Neural cell (in vitro differentiated cells): ENCODE results near the gene RYR2.

Source experiments
- CTCF ChIP-seq: fragments of 450-650 bp; IDR thresholded peaks from 2 replicates; pipeline ENCODE4 v1.5.1; 2014; ENCODE audit warnings: antibody characterized with exemption, mild to moderate bottlenecking, moderate library complexity; ENCODE audit not compliant: poor library complexity, severe bottlenecking
- EZH2 ChIP-seq: fragments of 200-600, 300-800 bp; shearing (Covaris generic), sonication (generic); IDR thresholded peaks from 2 replicates; pipeline ENCODE4 v1.6.1; 2014; ENCODE audit warnings: antibody characterized with exemption, low read length, borderline replicate concordance, mild to moderate bottlenecking; ENCODE audit not compliant: insufficient read depth, poor library complexity, severe bottlenecking
- RAD21 ChIP-seq: fragments of 450-650 bp; conservative IDR thresholded peaks from 2 replicates; pipeline ENCODE4 v1.6.1; 2014; ENCODE audit warnings: antibody characterized with exemption, mild to moderate bottlenecking, moderate library complexity

DNA sequence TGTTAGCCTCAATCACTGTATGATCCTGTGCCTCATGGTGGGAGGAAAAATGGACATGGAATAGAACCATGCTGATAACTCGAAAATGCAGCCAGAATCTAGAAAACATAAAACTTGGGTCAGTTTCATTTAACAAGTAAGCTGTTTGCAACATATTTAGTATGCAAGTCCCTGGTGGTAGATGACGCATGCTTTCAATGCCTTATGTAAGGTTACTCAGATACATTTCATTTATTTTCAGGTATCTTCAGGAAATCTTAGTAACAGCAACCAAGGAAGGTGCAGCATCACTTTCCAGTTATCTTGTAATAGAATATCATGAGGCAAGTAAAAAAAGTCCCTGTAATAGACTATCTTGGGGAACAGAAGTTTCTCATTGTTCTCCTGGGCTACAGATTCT is 92.9 kb downstream of the RYR2 start:
- TF ChIP-seq CTCF (no peak), EZH2 (no peak), RAD21 (no peak)
